NOMO-1 treated with dmso at 0.1 percent for 144 hours (cell line): ENCODE results near the gene JPH2.

Source experiments
- DNase-seq: peaks from one replicate; lab custom pipeline; 2025; ENCODE audit not compliant: unreplicated experiment; lab: John Stamatoyannopoulos, UW

Gene JPH2

GRCh38 chr20:44187772-44188709 is 1.1 kb upstream of the JPH2 start:
- DNase-seq, result no peak

- no peak for DNase-seq
Observed at GRCh38 chr20:44186674-44187053, 324 bp downstream of the JPH2 start.

- DNase-seq, result no peak
Observed at GRCh38 chr20:44186201-44186600, 787 bp downstream of the JPH2 start.

- no peak for DNase-seq
Observed at GRCh38 chr20:44185574-44185973, 1.4 kb downstream of the JPH2 start.

GRCh38 chr20:44183282-44183681 is 3.7 kb downstream of the JPH2 start:
- DNase-seq, result no peak

GRCh38 chr20:44182863-44183262 is 4.1 kb downstream of the JPH2 start:
- DNase-seq, result no peak

GRCh38 chr20:44182135-44182765 is 4.7 kb downstream of the JPH2 start:
- DNase-seq, result no peak

GRCh38 chr20:44181611-44182010 is 5.4 kb downstream of the JPH2 start:
- no peak for DNase-seq

GRCh38 chr20:44180814-44181213 is 6.2 kb downstream of the JPH2 start:
- DNase-seq, result no peak

- DNase-seq, result no peak
Observed at GRCh38 chr20:44176833-44177534, 10.0 kb downstream of the JPH2 start.

- no peak for DNase-seq
Observed at GRCh38 chr20:44174996-44175765, 11.8 kb downstream of the JPH2 start.

- no peak for DNase-seq
Observed at GRCh38 chr20:44173846-44174245, 13.1 kb downstream of the JPH2 start.

GRCh38 chr20:44173116-44173515 is 13.9 kb downstream of the JPH2 start:
- no peak for DNase-seq

GRCh38 chr20:44172572-44172950 is 14.4 kb downstream of the JPH2 start:
- DNase-seq, result no peak

- DNase-seq, result no peak
Observed at GRCh38 chr20:44171775-44172571, 15.0 kb downstream of the JPH2 start.

- DNase-seq, result no peak
Observed at GRCh38 chr20:44170816-44171410, 16.1 kb downstream of the JPH2 start.

GRCh38 chr20:44167736-44168135 is 19.3 kb downstream of the JPH2 start:
- no peak for DNase-seq

GRCh38 chr20:44166477-44166876 is 20.5 kb downstream of the JPH2 start:
- no peak for DNase-seq

GRCh38 chr20:44166008-44166407 is 21.0 kb downstream of the JPH2 start:
- DNase-seq, result no peak

GRCh38 chr20:44160133-44160532 is 26.9 kb downstream of the JPH2 start:
- no peak for DNase-seq
